T-helper 1 cell treated with Interleukin-12 subunit alpha and Interleukin-12 subunit beta and Interleukin-4 antibody, amounts not matched to agents 30 μg/mL and 1 μg/mL, for 36 hours (primary cell): ENCODE data around the gene HNF4A.
"Not testable (repeated sequence)": the region's sequence is repeated elsewhere in the genome, so short reads cannot be mapped to it uniquely, and the experiment has no call there.

Experiments
- H3K27ac Mint-ChIP-seq: one replicate; pipeline ENCODE4 v1.8.0; 2021; ENCODE audit warnings: mild to moderate bottlenecking, mixed read lengths
- H3K27me3 Mint-ChIP-seq: one replicate; pipeline ENCODE4 v1.8.0; 2021; ENCODE audit warnings: low read depth, mixed read lengths
- H3K36me3 Mint-ChIP-seq: one replicate; pipeline ENCODE4 v1.8.0; 2021; ENCODE audit warnings: low read depth, mixed read lengths
- H3K4me1 Mint-ChIP-seq: one replicate; pipeline ENCODE4 v1.8.0; 2021; ENCODE audit warnings: low read depth, mixed read lengths
- H3K4me3 Mint-ChIP-seq: one replicate; pipeline ENCODE4 v1.8.0; 2021; ENCODE audit warnings: mild to moderate bottlenecking, moderate library complexity, mixed read lengths
- H3K9me3 Mint-ChIP-seq: one replicate; pipeline ENCODE4 v1.8.0; 2021; ENCODE audit warnings: mixed read lengths

The HNF4A gene

DNA sequence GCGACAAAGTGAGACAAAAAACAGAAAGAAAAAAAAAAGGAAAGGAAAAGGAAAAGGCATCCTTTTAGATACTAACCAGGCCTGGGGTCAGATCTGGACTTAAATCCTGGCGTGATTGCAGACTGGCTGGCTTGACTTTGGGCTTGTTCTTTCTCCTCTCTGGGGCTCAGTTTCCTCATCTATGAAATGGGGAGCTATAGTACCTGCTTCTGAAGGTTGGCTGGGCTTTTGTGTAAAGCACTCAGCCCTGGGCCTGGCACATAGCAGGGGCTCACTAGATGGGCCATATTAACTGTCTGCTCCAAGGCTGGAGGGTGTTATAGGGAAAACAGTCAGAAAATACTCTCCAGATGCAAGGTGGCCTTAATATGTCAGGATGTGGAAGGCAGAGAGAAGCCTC is 19.8 kb upstream of the HNF4A start:
- Mint-ChIP-seq H3K4me1 (no peaks in the 10 kb centered on the region), H3K36me3 (no peaks in the 10 kb centered on the region), H3K9me3 (no peaks in the 10 kb centered on the region), H3K27ac (no peak overlapping the region), H3K4me3 (no peak overlapping the region), H3K27me3 (peaks cover 11% of the 10 kb centered on the region)

DNA sequence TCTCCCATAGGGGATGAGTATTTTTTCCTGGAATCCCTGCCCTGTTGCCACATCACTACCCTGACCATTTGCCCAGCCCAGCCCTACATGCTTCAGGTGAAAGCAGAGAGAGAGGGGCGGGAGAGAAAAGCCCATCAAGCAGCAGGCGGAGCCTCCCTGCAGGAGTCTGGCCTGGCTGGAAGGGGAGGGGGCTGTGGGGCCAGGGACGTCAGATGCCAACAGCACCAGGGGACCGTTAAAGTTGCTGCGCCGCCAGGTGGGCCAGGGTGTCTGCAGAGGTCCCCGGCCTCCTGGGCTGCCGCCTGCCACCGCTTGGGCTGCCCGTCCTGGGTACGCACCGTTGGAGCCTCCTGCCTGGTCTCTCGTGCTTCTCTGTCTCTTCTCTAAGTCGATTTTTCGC is 19.4 kb upstream of the HNF4A start:
- no peak overlapping the region for H3K4me3 Mint-ChIP-seq
- H3K9me3 Mint-ChIP-seq = no peaks in the 10 kb centered on the region
- peaks cover 11% of the 10 kb centered on the region for H3K27me3 Mint-ChIP-seq
- no peak overlapping the region for H3K27ac Mint-ChIP-seq
- H3K36me3 Mint-ChIP-seq = no peaks in the 10 kb centered on the region
- no peaks in the 10 kb centered on the region for H3K4me1 Mint-ChIP-seq

DNA sequence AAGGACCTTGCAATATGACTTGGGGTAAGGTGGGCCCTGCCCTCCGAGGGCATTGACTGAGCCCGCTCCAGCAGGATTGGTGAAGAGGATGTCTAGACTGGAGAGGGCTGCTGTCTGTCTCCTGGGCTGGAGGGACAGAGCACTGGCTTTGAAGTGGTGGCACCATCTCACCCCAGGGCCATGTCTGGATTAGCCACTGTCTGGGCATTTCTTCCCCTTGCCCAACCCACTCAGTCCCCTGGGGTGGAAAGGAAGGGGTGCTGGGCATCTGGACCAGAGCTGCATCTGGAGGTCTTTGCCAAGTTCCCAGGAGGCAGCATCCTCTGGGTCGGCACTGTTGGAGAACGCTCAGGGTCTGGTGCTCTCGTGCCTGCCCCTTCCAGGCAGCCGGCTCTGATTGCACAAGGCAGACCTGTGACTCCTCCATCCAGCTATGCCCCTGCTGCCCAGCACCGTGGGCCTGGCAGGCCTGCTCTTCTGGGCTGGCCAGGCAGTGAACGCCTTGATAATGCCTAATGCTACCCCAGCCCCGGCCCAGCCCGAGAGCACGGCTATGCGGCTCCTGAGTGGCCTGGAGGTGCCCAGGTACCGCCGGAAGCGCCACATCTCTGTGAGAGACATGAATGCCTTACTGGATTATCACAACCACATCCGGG is 18.6 kb upstream of the HNF4A start, which contains the start of gene R3HDML:
Gene R3HDML, plus strand, starts transcription at position 319 of the 656 bp plus-strand sequence. Its CDS starts 115 bp downstream, at position 434.
- Mint-ChIP-seq H3K36me3 (no peaks in the 10 kb centered on the region), H3K27ac (no peak within 1 kb of the TSS), H3K27me3 (peaks cover 11% of the 10 kb centered on the region), H3K4me1 (no peaks in the 10 kb centered on the region), H3K9me3 (no peaks in the 10 kb centered on the region), H3K4me3 (no peak within 1 kb of the TSS)

- no peak overlapping the region for H3K27ac Mint-ChIP-seq
- peaks cover 4% of the 10 kb centered on the region for H3K27me3 Mint-ChIP-seq
- H3K4me3 Mint-ChIP-seq = no peak overlapping the region
- H3K36me3 Mint-ChIP-seq = no peaks in the 10 kb centered on the region
- H3K4me1 Mint-ChIP-seq = no peaks in the 10 kb centered on the region
- no peaks in the 10 kb centered on the region for H3K9me3 Mint-ChIP-seq
These were observed 13.3 kb upstream of the HNF4A start for GRCh38 chr20:44342248-44342647.

- H3K9me3 Mint-ChIP-seq = no peaks in the 10 kb centered on the region
- no peaks in the 10 kb centered on the region for H3K4me1 Mint-ChIP-seq
- H3K4me3 Mint-ChIP-seq = no peak overlapping the region
- no peak overlapping the region for H3K27ac Mint-ChIP-seq
- H3K27me3 Mint-ChIP-seq = peaks cover 4% of the 10 kb centered on the region
- H3K36me3 Mint-ChIP-seq = no peaks in the 10 kb centered on the region
These were observed 12.3 kb upstream of the HNF4A start for GRCh38 chr20:44343162-44343675.

DNA sequence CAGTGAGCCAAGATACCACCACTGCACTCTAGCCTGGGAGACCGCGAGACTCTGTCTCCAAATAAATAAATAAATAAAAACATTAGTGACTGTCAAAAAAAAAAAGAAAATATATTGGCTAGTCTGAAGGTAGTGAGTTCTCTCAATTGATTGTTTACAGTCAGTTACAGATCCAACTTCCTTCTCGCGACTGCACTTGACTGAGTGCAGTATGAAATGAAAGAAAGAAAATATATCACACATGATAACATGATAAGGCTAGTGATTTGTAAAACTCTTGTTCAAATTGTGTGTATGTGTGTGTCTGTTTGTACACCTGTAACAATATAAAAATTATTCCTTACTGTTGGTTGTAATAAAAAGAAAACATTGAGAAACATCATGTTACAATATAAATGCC is 10.8 kb upstream of the HNF4A start:
- Mint-ChIP-seq H3K4me1 (no peaks in the 10 kb centered on the region), H3K4me3 (no peak overlapping the region), H3K27me3 (peaks cover 4% of the 10 kb centered on the region), H3K9me3 (no peaks in the 10 kb centered on the region), H3K27ac (no peak overlapping the region), H3K36me3 (no peaks in the 10 kb centered on the region)

DNA sequence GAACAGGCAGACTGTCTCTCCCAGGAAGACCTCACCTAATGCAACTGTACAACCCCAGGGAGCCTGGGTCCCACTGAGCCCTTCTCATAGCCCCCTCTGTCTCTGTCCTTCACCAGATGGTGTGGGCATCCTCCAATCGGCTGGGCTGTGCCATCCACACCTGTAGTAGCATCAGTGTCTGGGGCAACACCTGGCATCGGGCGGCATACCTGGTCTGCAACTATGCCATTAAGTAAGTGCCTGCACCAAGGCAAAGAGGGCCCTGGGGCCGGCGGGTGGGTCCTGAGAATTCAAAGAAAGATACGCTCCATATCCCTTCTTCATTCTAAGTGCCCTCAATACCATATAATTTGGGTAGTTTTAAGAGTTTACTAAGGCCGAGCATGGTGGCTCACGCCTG is 10.4 kb upstream of the HNF4A start:
- no peaks in the 10 kb centered on the region for H3K36me3 Mint-ChIP-seq
- H3K9me3 Mint-ChIP-seq = no peaks in the 10 kb centered on the region
- peaks cover 4% of the 10 kb centered on the region for H3K27me3 Mint-ChIP-seq
- H3K4me3 Mint-ChIP-seq = no peak overlapping the region
- no peaks in the 10 kb centered on the region for H3K4me1 Mint-ChIP-seq
- no peak overlapping the region for H3K27ac Mint-ChIP-seq

GRCh38 chr20:44345941-44346340 is 9.6 kb upstream of the HNF4A start:
- not testable (repeated sequence) for H3K27ac Mint-ChIP-seq, H3K9me3 Mint-ChIP-seq, H3K4me3 Mint-ChIP-seq, H3K4me1 Mint-ChIP-seq, H3K36me3 Mint-ChIP-seq, H3K27me3 Mint-ChIP-seq

DNA sequence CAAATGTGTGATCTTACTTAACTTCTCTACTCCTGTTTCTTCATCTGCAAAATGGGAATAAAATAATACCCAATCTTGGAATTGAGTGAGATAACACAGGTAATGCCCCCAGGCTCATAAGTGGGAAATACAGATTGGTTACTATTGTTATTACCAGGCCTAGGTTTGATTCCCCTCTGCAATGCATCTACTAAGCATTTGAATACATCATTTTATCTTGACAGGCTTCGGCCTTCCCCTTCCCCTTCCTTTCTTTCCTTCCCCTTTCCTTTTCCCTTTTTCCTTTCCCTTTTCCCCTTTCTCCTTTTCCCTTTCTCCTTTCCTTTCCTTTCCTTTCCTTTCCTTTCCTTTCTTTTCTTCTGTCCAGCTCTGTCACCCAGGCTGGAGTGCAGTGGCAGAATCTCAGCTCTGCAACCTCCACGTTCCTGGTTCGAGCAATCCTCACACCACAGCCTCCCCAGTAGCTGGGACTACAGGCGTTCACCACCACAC is 7.3 kb upstream of the HNF4A start:
- H3K36me3 Mint-ChIP-seq = no peaks in the 10 kb centered on the region
- no peaks in the 10 kb centered on the region for H3K4me1 Mint-ChIP-seq
- peaks cover 4% of the 10 kb centered on the region for H3K27me3 Mint-ChIP-seq
- H3K9me3 Mint-ChIP-seq = no peaks in the 10 kb centered on the region
- H3K4me3 Mint-ChIP-seq = no peak overlapping the region
- no peak overlapping the region for H3K27ac Mint-ChIP-seq

GRCh38 chr20:44349349-44349748 is 6.2 kb upstream of the HNF4A start:
- Mint-ChIP-seq H3K27ac (no peak overlapping the region), H3K9me3 (no peaks in the 10 kb centered on the region), H3K4me1 (no peaks in the 10 kb centered on the region), H3K4me3 (no peak overlapping the region), H3K36me3 (no peaks in the 10 kb centered on the region), H3K27me3 (peaks cover 4% of the 10 kb centered on the region)

DNA sequence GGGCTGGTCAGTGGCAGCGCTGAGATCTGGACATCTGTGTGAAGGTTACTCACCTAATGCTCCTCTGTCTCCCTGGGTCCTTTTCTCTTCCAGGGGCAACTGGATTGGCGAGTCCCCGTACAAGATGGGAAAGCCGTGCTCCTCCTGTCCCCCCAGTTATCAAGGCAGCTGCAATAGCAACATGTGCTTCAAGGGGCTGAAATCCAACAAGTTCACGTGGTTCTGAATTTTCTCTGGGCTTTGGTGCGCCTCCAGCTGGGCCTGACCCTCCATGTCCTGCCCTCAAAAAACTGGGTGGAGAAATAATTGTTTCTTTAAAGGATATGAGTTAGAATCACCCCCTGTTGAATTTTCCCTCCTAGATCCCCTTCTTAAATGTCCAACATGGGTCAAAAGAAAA is 4.9 kb upstream of the HNF4A start:
- no peak overlapping the region for H3K4me3 Mint-ChIP-seq
- H3K4me1 Mint-ChIP-seq = no peaks in the 10 kb centered on the region
- H3K36me3 Mint-ChIP-seq = no peaks in the 10 kb centered on the region
- H3K27me3 Mint-ChIP-seq = peaks cover 4% of the 10 kb centered on the region
- H3K27ac Mint-ChIP-seq = no peak overlapping the region
- H3K9me3 Mint-ChIP-seq = no peaks in the 10 kb centered on the region

DNA sequence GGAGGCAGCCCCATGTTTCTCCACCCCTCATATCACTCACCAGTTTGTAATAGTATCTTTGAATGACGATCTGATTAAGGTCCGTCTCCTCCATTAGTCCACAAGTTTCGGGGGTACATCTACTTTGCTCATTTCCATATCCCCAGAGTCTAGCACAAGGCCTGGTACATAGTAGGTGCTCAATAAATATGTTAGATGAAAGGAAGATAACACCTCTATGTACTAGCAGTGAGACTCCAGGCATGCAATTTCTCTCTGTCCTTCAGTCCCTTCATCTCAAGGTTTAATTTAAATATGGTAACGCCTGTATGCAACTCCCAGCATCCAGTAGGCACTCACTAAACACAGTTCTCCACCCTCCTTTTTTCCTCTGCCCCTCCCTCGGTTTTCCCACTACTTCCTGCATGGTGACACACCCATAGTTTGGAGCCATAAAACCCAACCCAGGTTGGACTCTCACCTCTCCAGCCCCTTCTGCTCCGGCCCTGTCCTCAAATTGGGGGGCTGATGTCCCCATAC is 461 bp upstream of the HNF4A start:
- Mint-ChIP-seq H3K4me1 (no peaks in the 10 kb centered on the region), H3K36me3 (no peaks in the 10 kb centered on the region), H3K9me3 (no peaks in the 10 kb centered on the region), H3K4me3 (no peak overlapping the region), H3K27me3 (peaks cover 7% of the 10 kb centered on the region), H3K27ac (no peak overlapping the region)

GRCh38 chr20:44356353-44356723 is 839 bp downstream of the HNF4A start:
- Mint-ChIP-seq H3K9me3 (no peaks in the 10 kb centered on the region), H3K36me3 (no peaks in the 10 kb centered on the region), H3K27ac (no peak overlapping the region), H3K4me1 (no peaks in the 10 kb centered on the region), H3K27me3 (peaks cover 7% of the 10 kb centered on the region), H3K4me3 (no peak overlapping the region)

DNA sequence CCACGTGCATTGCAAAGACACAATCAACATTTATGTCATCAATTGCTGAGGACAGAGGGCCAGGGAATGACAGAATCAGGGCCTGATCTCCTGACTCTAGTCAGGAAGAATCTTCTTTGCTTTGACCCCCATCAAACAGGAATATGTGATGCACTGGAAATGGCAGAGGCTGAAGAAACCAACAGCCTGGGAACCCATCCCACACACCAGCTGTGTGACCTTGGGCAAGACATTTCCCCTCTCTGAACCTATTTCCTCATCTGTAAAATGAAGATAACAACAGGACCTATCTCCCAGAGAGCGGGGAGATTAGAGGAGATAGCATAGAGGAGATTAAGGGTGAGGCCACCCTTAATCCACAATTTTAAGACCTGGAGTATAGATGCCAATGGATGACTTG is 1.5 kb downstream of the HNF4A start:
- no peak overlapping the region for H3K27ac Mint-ChIP-seq
- no peaks in the 10 kb centered on the region for H3K36me3 Mint-ChIP-seq
- peaks cover 10% of the 10 kb centered on the region for H3K27me3 Mint-ChIP-seq

DNA sequence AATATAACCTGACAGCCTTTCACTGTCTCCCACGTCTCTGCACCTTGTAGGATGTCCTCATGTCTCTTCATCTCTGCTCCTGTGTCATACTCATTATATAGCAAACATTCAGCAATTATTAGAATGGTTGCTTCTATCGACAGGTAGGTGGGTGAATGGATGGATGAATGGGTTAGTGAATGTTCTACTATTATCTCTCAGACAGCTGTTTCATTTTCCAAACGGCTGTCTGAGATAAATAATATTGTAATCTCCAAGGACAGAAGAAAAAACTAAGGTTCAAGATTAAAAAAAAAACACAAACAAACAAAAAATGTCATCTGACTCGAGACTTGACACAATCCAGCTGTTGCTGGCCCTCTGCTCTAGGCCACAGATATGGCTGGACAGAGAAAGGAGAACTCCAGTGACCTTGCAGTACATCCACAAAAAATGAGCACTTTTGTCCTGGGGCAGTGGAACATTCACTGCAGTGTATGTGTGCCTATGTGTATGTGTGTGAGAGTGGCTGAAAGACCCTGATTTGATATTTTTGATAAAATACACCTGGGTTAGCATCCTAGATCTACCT is 2.1 kb downstream of the HNF4A start:
- Mint-ChIP-seq H3K9me3 (no peaks in the 10 kb centered on the region), H3K36me3 (no peaks in the 10 kb centered on the region), H3K27me3 (peaks cover 10% of the 10 kb centered on the region), H3K27ac (no peak overlapping the region), H3K4me3 (no peak overlapping the region), H3K4me1 (no peaks in the 10 kb centered on the region)

More for the DNA sequence above, 1.5 kb downstream of the HNF4A start:
- H3K4me3 Mint-ChIP-seq = no peak overlapping the region
- H3K9me3 Mint-ChIP-seq = no peaks in the 10 kb centered on the region
- H3K4me1 Mint-ChIP-seq = no peaks in the 10 kb centered on the region
